ENCODE data around the gene GPRASP2.

GPRASP2 gene

GRCh38 chrX:102745857-102746584 is 33.8 kb downstream of the GPRASP2 start:
- no peak for DNase-seq

GRCh38 chrX:102765217-102765616 is 53.0 kb downstream of the GPRASP2 start:
- DNase-seq: no peak

GRCh38 chrX:102765809-102766208 is 53.6 kb downstream of the GPRASP2 start:
- no peak for DNase-seq

GRCh38 chrX:102767287-102767686 is 55.0 kb downstream of the GPRASP2 start:
- no peak for DNase-seq
